Medulla oblongata (tissue), 1 donor: ENCODE results near the gene CTBP1.
"Not testable (repeated sequence)": the region's sequence is repeated elsewhere in the genome, so short reads cannot be mapped to it uniquely, and the experiment has no call there.

ENCODE experiments used
- DNase-seq: peaks from one replicate; pipeline ENCODE4 v3.0.0-alpha.2; 2015; ENCODE audit errors: extremely low spot score

Gene CTBP1

GRCh38 chr4:1237981-1238675 lies 10.8 kb downstream of the CTBP1 start:
- no peak for DNase-seq

GRCh38 chr4:1237261-1237660 lies 11.7 kb downstream of the CTBP1 start:
- not testable (repeated sequence) for DNase-seq

- DNase-seq = not testable (repeated sequence)
Measured at GRCh38 chr4:1236836-1237235, 12.1 kb downstream of the CTBP1 start.

- DNase-seq = no peak
Measured at GRCh38 chr4:1236103-1236641, 12.8 kb downstream of the CTBP1 start.

- no peak for DNase-seq
Measured at GRCh38 chr4:1235381-1236102, 13.4 kb downstream of the CTBP1 start.

- no peak for DNase-seq
Measured at GRCh38 chr4:1234811-1235292, 14.1 kb downstream of the CTBP1 start.

- no peak for DNase-seq
Measured at GRCh38 chr4:1234309-1234695, 14.6 kb downstream of the CTBP1 start.

- DNase-seq = no peak
Measured at GRCh38 chr4:1233641-1234308, 15.2 kb downstream of the CTBP1 start.

- DNase-seq = peak; percentile 19
Measured at GRCh38 chr4:1232661-1233621, 16.0 kb downstream of the CTBP1 start.

GRCh38 chr4:1231637-1232360 lies 17.1 kb downstream of the CTBP1 start:
- no peak for DNase-seq

- no peak for DNase-seq
Measured at GRCh38 chr4:1230971-1231636, 17.8 kb downstream of the CTBP1 start.

GRCh38 chr4:1230316-1230715 lies 18.6 kb downstream of the CTBP1 start:
- no peak for DNase-seq

GRCh38 chr4:1229117-1229849 lies 19.6 kb downstream of the CTBP1 start:
- no peak for DNase-seq

GRCh38 chr4:1227816-1228215 lies 21.1 kb downstream of the CTBP1 start:
- DNase-seq = no peak

- DNase-seq = no peak
Measured at GRCh38 chr4:1226598-1226997, 22.3 kb downstream of the CTBP1 start.

- no peak for DNase-seq
Measured at GRCh38 chr4:1226144-1226481, 22.8 kb downstream of the CTBP1 start.

GRCh38 chr4:1225272-1226143 lies 23.4 kb downstream of the CTBP1 start:
- no peak for DNase-seq
